HepG2 (cell line): ENCODE data around the gene DNASE2. TPM values are rescaled to one million over a fixed set of nuclear protein-coding genes. Genes with fewer than 3 reads are reported as not detected.

Experiments
- ATAD3A ChIP-seq: sonication (generic); formaldehyde crosslinking; IDR thresholded peaks from 2 replicates; pipeline ENCODE4 v1.4.0; 2020; ENCODE audit warnings: missing genetic modification reagents
- GABPB1 ChIP-seq: IDR thresholded peaks from 2 replicates; pipeline ENCODE4 v1.6.1; 2016; ENCODE audit warnings: mild to moderate bottlenecking, missing genetic modification reagents, moderate library complexity, missing compliant biosample characterization
- RBAK ChIP-seq: sonication (generic); formaldehyde crosslinking; IDR thresholded peaks from 2 replicates; pipeline ENCODE4 v1.5.1; 2020; ENCODE audit warnings: mild to moderate bottlenecking, missing genetic modification reagents
- RFX5 ChIP-seq: IDR thresholded peaks from 2 replicates; pipeline ENCODE4 v1.6.1; 2011; ENCODE audit warnings: low read depth, low read length, improper control_type of control experiment
- SYNCRIP ChIP-seq: fragments of 200-400 bp; formaldehyde crosslinking; IDR thresholded peaks from 2 replicates; pipeline ENCODE4 v1.6.1; 2018; ENCODE audit warnings: mild to moderate bottlenecking, low read depth, low read length; ENCODE audit not compliant: insufficient read depth
- ZFP91 ChIP-seq: sonication (generic); formaldehyde crosslinking; IDR thresholded peaks from 2 replicates; pipeline ENCODE4 v1.9.0; 2022; ENCODE audit warnings: missing genetic modification reagents, mild to moderate bottlenecking, borderline replicate concordance
- ZNF138 ChIP-seq: sonication (generic); formaldehyde crosslinking; IDR thresholded peaks from 2 replicates; pipeline ENCODE4 v1.5.0; 2020; ENCODE audit warnings: mild to moderate bottlenecking, low read depth, missing genetic modification reagents
- ZNF430 ChIP-seq: sonication (generic); formaldehyde crosslinking; IDR thresholded peaks from 2 replicates; pipeline ENCODE4 v1.9.0; 2021; ENCODE audit warnings: mild to moderate bottlenecking, missing genetic modification reagents
- ZNF556 ChIP-seq: sonication (generic); formaldehyde crosslinking; IDR thresholded peaks from 2 replicates; pipeline ENCODE4 v1.4.0; 2020; ENCODE audit warnings: mild to moderate bottlenecking, missing genetic modification reagents, borderline replicate concordance
- ZNF589 ChIP-seq: sonication (generic); formaldehyde crosslinking; conservative IDR thresholded peaks from 2 replicates; pipeline ENCODE4 v1.8.0; 2022; ENCODE audit warnings: mild to moderate bottlenecking, moderate library complexity, missing genetic modification reagents
- ZNF615 ChIP-seq: sonication (generic); formaldehyde crosslinking; IDR thresholded peaks from 2 replicates; pipeline ENCODE4 v1.5.0; 2020; ENCODE audit warnings: mild to moderate bottlenecking, missing genetic modification reagents, borderline replicate concordance
- ZSCAN29 ChIP-seq: sonication (generic); formaldehyde crosslinking; conservative IDR thresholded peaks from 2 replicates; pipeline ENCODE4 v1.4.0; 2020; ENCODE audit warnings: mild to moderate bottlenecking, missing genetic modification reagents
- polyA plus RNA-seq, 8 experiments: library from polyadenylated mRNA; depleted of rRNA in 3 of 8; stranded (reverse) in 7 of 8; unstranded in 1 of 8; fragments of >200 nt; fragmentation: Illumina TruSeq in 4 of 8; extraction: Trizol in 4 of 8; gene quantifications; 2 replicates each; pipeline versions ENCODE4 v1.2.1 to v1.2.3, GENCODE V29; 2011 to 2016; ENCODE audit warnings: low read depth in 4 of 8, missing spikeins in 1 of 8, mixed read lengths in 1 of 8; ENCODE audit not compliant: insufficient read depth in 1 of 8
- total RNA-seq, 5 experiments: library from RNA; depleted of rRNA; stranded (reverse); fragments of >200 nt; fragmentation: Illumina TruSeq; extraction: Trizol; gene quantifications; 2 replicates each; pipeline ENCODE4 v1.2.3, GENCODE V29; 2016; ENCODE audit warnings: low read depth in 1 of 5
- TF ChIP-seq, protein P1 (sequence below), 2 experiments: sonication (generic) in 1 of 2; formaldehyde crosslinking in 1 of 2; IDR thresholded peaks; 2 replicates each; pipeline versions ENCODE4 v1.6.1 to v1.9.0; 2014 to 2022; ENCODE audit warnings: antibody characterized with exemption in 1 of 2, borderline replicate concordance in 1 of 2, inconsistent platforms in 1 of 2, low read depth in 1 of 2, missing genetic modification reagents in 1 of 2
- TF ChIP-seq, protein P2 (sequence below): IDR thresholded peaks from 2 replicates; pipeline ENCODE4 v1.6.1; 2016
- TF ChIP-seq, protein P3 (sequence below): sonication (generic); formaldehyde crosslinking; IDR thresholded peaks from 2 replicates; pipeline ENCODE4 v1.5.0; 2020; ENCODE audit warnings: mild to moderate bottlenecking, missing genetic modification reagents

DNASE2 gene
- total and polyA plus RNA-seq, 2 of the 13 experiments (the other 11 are each of a cell fraction or from before 2014, with no cell fraction given): 7.5 to 16.2 TPM

DNA sequence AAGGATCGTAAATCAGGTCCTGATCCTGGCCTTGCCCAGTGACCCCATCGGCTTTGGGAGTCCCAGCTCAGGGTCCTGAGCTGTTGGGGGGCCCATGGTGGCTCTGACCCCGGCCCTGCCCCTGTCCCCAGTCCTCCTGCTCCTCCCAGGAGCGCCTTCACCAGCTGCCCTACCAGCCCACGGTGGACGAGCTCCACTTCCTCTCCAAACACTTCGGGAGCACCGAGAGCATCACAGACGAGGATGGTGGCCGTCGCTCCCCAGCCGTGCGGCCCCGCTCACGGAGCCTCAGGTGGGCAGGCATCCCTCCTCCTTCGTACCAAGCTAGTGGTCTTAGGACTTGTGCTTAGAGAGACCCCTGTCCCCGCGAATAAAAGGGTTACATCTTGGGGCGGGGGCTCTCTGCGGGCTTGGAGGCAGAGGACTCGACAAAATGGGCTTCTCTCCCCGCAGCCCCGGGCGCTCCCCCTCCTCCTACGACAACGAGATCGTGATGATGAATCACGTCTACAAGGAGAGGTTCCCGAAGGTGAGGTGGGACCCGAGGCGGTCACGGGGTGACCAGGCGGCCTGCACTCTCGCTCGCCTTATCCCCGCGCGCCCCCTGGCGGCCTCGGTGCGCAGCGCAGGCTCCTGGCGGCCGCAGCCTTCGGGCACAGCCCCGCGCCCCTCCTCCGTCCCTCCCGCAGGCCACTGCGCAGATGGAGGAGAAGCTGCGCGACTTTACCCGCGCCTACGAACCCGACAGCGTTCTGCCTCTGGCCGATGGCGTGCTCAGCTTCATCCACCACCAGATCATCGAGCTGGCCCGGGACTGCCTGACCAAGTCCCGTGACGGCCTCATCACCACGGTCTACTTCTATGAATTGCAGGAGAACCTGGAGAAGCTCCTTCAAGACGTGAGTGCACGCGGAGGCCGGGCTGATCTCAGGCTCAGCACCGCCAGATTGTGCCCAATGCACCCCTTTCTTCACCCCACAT is 33.8 kb downstream of the DNASE2 start (continued):
- TF ChIP-seq ZFP91 (CRISPR knock-in tag) (peak; percentile 81), ZNF430 (CRISPR knock-in tag) (no peak), ZSCAN29 (CRISPR knock-in tag) (no peak), ATAD3A (no peak), ZNF556 (peak; percentile 55; the same call in 1 of the 2 replicates), ZNF589 (CRISPR knock-in tag) (no peak), ZNF615 (CRISPR knock-in tag) (no peak; the same call in 1 of the 2 replicates), RBAK (CRISPR knock-in tag) (no peak), RFX5 (no peak), SYNCRIP (no peak), ZNF138 (CRISPR knock-in tag) (no peak), GABPB1 (peak; percentile 76)
- TF ChIP-seq, protein P1, sequence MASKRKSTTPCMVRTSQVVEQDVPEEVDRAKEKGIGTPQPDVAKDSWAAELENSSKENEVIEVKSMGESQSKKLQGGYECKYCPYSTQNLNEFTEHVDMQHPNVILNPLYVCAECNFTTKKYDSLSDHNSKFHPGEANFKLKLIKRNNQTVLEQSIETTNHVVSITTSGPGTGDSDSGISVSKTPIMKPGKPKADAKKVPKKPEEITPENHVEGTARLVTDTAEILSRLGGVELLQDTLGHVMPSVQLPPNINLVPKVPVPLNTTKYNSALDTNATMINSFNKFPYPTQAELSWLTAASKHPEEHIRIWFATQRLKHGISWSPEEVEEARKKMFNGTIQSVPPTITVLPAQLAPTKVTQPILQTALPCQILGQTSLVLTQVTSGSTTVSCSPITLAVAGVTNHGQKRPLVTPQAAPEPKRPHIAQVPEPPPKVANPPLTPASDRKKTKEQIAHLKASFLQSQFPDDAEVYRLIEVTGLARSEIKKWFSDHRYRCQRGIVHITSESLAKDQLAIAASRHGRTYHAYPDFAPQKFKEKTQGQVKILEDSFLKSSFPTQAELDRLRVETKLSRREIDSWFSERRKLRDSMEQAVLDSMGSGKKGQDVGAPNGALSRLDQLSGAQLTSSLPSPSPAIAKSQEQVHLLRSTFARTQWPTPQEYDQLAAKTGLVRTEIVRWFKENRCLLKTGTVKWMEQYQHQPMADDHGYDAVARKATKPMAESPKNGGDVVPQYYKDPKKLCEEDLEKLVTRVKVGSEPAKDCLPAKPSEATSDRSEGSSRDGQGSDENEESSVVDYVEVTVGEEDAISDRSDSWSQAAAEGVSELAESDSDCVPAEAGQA (IDR thresholded peaks at IDR 0.05; ENCODE audit: low read depth): no peak
- TF ChIP-seq, protein P1 (CRISPR knock-in tag; IDR thresholded peaks at IDR 0.05; ENCODE audit: borderline replicate concordance): no peak
- TF ChIP-seq, protein P2, sequence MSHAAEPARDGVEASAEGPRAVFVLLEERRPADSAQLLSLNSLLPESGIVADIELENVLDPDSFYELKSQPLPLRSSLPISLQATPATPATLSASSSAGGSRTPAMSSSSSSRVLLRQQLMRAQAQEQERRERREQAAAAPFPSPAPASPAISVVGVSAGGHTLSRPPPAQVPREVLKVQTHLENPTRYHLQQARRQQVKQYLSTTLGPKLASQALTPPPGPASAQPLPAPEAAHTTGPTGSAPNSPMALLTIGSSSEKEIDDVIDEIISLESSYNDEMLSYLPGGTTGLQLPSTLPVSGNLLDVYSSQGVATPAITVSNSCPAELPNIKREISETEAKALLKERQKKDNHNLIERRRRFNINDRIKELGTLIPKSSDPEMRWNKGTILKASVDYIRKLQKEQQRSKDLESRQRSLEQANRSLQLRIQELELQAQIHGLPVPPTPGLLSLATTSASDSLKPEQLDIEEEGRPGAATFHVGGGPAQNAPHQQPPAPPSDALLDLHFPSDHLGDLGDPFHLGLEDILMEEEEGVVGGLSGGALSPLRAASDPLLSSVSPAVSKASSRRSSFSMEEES (CRISPR knock-in tag): peak; percentile 77
- TF ChIP-seq, protein P3, sequence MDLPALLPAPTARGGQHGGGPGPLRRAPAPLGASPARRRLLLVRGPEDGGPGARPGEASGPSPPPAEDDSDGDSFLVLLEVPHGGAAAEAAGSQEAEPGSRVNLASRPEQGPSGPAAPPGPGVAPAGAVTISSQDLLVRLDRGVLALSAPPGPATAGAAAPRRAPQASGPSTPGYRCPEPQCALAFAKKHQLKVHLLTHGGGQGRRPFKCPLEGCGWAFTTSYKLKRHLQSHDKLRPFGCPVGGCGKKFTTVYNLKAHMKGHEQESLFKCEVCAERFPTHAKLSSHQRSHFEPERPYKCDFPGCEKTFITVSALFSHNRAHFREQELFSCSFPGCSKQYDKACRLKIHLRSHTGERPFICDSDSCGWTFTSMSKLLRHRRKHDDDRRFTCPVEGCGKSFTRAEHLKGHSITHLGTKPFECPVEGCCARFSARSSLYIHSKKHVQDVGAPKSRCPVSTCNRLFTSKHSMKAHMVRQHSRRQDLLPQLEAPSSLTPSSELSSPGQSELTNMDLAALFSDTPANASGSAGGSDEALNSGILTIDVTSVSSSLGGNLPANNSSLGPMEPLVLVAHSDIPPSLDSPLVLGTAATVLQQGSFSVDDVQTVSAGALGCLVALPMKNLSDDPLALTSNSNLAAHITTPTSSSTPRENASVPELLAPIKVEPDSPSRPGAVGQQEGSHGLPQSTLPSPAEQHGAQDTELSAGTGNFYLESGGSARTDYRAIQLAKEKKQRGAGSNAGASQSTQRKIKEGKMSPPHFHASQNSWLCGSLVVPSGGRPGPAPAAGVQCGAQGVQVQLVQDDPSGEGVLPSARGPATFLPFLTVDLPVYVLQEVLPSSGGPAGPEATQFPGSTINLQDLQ (CRISPR knock-in tag): no peak
